WTC11 (cell line): Measurements from ENCODE around the gene TMTC2. TPM values are rescaled to one million over a fixed set of nuclear protein-coding genes. Genes with fewer than 3 reads are reported as not detected.

ENCODE experiments used
- ATAC-seq: fragments of 200-7000 bp; cut with Tn5 transposase; 2 replicates; pipeline ENCODE4 v1.10.0; 2021; ENCODE audit warnings: mild to moderate bottlenecking, moderate library complexity
- CTCF ChIA-PET: fragments of 300-600 bp; sonication (Branson Sonifier 250); formaldehyde crosslinking; loops from one replicate; lab custom pipeline; 2021; ENCODE audit warnings: antibody characterized with exemption; lab: Charles Lee
- POLR2A ChIA-PET: fragments of 350-600 bp; sonication (Branson Sonifier 250); formaldehyde crosslinking; loops from one replicate; lab custom pipeline; 2021; ENCODE audit warnings: antibody characterized with exemption; lab: Charles Lee
- DNase-seq: peaks from one replicate; pipeline ENCODE4 v3.0.0; 2021; ENCODE audit warnings: low spot score
- H3K27ac Mint-ChIP-seq: 2 replicates; pipeline ENCODE4 v1.8.0; 2021; ENCODE audit warnings: mixed read lengths
- H3K27me3 Mint-ChIP-seq: 2 replicates; pipeline ENCODE4 v1.8.0; 2021; ENCODE audit warnings: low read depth, mild to moderate bottlenecking, moderate library complexity, mixed read lengths
- H3K36me3 Mint-ChIP-seq: 2 replicates; pipeline ENCODE4 v1.8.0; 2021; ENCODE audit warnings: mixed read lengths
- H3K4me1 Mint-ChIP-seq: 2 replicates; pipeline ENCODE4 v1.8.0; 2022; ENCODE audit warnings: mixed read lengths
- H3K4me3 Mint-ChIP-seq: 2 replicates; pipeline ENCODE4 v1.8.0; 2021; ENCODE audit warnings: mild to moderate bottlenecking, moderate library complexity, mixed read lengths
- H3K9me3 Mint-ChIP-seq: 2 replicates; pipeline ENCODE4 v1.8.0; 2021; ENCODE audit warnings: mixed read lengths
- ATF1 ChIP-seq: sonication (generic); formaldehyde crosslinking; IDR thresholded peaks from 2 replicates; pipeline ENCODE4 v1.8.1; 2023; ENCODE audit warnings: mild to moderate bottlenecking, moderate library complexity, missing genetic modification reagents
- CDX4 ChIP-seq: fragments of 250-450 bp; sonication (Bioruptor Pico); IDR thresholded peaks from 2 replicates; pipeline ENCODE4 v1.9.0; 2021; ENCODE audit warnings: moderate library complexity, mild to moderate bottlenecking, inconsistent platforms, borderline replicate concordance
- NR3C1 ChIP-seq: sonication (generic); formaldehyde crosslinking; conservative IDR thresholded peaks from 2 replicates; pipeline ENCODE4 v1.8.1; 2023; ENCODE audit warnings: low read depth, mild to moderate bottlenecking, missing genetic modification reagents
- PREB ChIP-seq: sonication (generic); formaldehyde crosslinking; IDR thresholded peaks from 2 replicates; pipeline ENCODE4 v1.8.1; 2022; ENCODE audit warnings: mild to moderate bottlenecking, missing genetic modification reagents, moderate library complexity, borderline replicate concordance
- SMAD3 ChIP-seq: sonication (generic); formaldehyde crosslinking; IDR thresholded peaks from 2 replicates; pipeline ENCODE4 v1.8.0; 2022; ENCODE audit warnings: missing genetic modification reagents, mild to moderate bottlenecking, borderline replicate concordance
- SMAD4 ChIP-seq: sonication (generic); formaldehyde crosslinking; IDR thresholded peaks from 2 replicates; pipeline ENCODE4 v1.8.0; 2022; ENCODE audit warnings: mild to moderate bottlenecking, missing genetic modification reagents
- SP1 ChIP-seq: sonication (generic); formaldehyde crosslinking; conservative IDR thresholded peaks from 2 replicates; pipeline ENCODE4 v1.8.1; 2022; ENCODE audit warnings: missing genetic modification reagents
- ZNF317 ChIP-seq: sonication (generic); formaldehyde crosslinking; IDR thresholded peaks from 2 replicates; pipeline ENCODE4 v1.8.1; 2023; ENCODE audit warnings: low read depth, mild to moderate bottlenecking, moderate library complexity, missing genetic modification reagents, borderline replicate concordance
- ZNF423 ChIP-seq: fragments of 250-450 bp; sonication (Bioruptor Pico); IDR thresholded peaks from 2 replicates; pipeline ENCODE4 v2.1.2; 2022; ENCODE audit warnings: mild to moderate bottlenecking, moderate library complexity
- total RNA-seq: library from RNA; stranded (reverse); gene quantifications from 3 replicates; pipeline ENCODE4 v1.2.3, GENCODE V29; 2021
- TF ChIP-seq, protein P1 (sequence below): sonication (generic); formaldehyde crosslinking; IDR thresholded peaks from 2 replicates; pipeline ENCODE4 v1.8.1; 2022; ENCODE audit warnings: low read depth, missing genetic modification reagents, borderline replicate concordance
- TF ChIP-seq, protein P2 (sequence below): fragments of 250-450 bp; sonication (Bioruptor Pico); conservative IDR thresholded peaks from 2 replicates; pipeline ENCODE4 v1.9.0; 2021; ENCODE audit warnings: mild to moderate bottlenecking
- TF ChIP-seq, protein P3 (sequence below): fragments of 250-450 bp; sonication (Bioruptor Pico); IDR thresholded peaks from 2 replicates; pipeline ENCODE4 v1.8.0; 2021; ENCODE audit warnings: mild to moderate bottlenecking

TMTC2 gene
- total RNA-seq, 1 experiment from 2014 or later, result 6.4 TPM

DNA sequence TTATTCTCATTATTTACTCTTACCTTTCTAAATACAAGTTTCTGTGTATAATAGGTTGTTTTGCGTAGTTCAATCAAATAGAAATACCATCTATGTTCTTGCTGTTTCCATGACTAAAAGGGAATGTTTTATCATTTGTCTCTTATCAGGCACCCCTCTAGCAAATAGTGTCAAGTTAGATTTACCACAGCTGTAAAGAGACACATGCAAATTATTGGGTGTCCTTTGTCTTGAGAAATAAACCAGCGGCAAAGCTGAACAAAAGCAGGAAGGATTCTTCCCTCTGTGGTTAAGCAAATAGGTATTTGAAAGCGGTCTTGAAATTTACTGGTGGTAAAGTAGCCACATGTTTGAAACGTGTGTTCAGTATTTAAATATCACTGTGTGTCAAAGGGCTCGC is 405.9 kb downstream of the TMTC2 start:
- ChIA-PET POLR2A (no interaction called here), CTCF (no interaction called here)
- Mint-ChIP-seq H3K4me3 (no peak overlapping the region), H3K27ac (no peak overlapping the region; the same call in 1 of the 2 replicates), H3K9me3 (peaks cover 10% of the 10 kb centered on the region), H3K36me3 (peaks cover 4% of the 10 kb centered on the region), H3K4me1 (peaks cover 31% of the 10 kb centered on the region), H3K27me3 (no peaks in the 10 kb centered on the region)
- ATAC-seq (no peak), DNase-seq (no peak)
- TF ChIP-seq, protein P1, sequence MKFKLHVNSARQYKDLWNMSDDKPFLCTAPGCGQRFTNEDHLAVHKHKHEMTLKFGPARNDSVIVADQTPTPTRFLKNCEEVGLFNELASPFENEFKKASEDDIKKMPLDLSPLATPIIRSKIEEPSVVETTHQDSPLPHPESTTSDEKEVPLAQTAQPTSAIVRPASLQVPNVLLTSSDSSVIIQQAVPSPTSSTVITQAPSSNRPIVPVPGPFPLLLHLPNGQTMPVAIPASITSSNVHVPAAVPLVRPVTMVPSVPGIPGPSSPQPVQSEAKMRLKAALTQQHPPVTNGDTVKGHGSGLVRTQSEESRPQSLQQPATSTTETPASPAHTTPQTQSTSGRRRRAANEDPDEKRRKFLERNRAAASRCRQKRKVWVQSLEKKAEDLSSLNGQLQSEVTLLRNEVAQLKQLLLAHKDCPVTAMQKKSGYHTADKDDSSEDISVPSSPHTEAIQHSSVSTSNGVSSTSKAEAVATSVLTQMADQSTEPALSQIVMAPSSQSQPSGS, result no peak
- TF ChIP-seq ATF1 (CRISPR knock-in tag) (no peak), SMAD3 (CRISPR knock-in tag) (no peak), ZNF423 (no peak)
- TF ChIP-seq, protein P2, sequence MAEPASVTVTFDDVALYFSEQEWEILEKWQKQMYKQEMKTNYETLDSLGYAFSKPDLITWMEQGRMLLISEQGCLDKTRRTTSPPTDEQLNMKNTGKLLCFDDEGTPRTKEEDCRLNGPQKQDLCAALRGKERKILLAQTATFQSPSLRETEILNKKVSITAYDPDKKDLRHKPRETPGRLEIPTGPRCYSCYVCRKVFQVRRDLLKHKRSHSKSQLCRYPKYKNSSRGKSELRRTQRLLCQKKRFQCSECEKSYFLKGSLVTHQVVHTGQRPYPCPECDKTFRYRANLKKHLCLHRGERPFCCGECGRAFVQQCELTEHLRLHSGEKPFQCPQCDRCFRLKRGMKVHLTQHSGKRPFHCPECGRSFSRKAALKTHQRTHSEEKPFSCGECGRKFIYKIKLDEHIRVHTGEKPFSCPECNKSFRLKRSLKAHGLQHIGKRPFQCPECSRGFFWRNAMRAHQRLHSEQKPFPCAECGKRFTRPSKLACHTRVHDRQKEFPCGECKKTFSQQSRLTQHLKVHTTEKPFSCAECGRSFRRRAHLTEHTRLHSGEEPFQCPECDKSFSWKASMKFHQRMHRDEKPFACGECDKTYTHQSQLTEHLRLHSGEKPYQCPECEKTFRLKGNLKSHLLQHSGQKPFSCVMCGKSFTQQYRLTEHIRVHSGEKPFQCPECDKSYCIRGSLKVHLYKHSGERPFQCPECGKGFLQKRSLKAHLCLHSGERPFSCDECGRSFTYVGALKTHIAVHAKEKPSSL (CRISPR knock-in tag), result no peak

DNA sequence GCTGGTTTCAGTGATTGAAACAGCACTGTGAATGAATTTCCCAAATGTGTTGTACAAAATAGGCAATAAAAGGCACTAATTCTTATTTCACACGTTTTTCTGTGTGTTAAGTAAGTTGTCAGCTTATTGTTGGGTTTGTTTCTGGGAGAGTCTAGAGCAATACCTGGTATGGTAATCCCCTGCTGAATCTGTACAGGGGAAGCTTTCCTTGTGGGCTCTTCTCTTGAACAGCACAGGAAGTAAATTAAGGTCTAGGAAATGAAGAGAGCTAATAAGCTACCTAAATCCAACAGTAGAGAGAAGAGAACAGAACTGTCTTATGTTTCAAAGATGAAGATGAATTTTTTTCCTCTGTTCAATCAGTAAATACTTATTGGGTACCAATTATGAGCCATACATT is 406.7 kb downstream of the TMTC2 start:
- CTCF ChIA-PET, result no interaction called here
- no peak for ATAC-seq
- H3K36me3 Mint-ChIP-seq, result peaks cover 4% of the 10 kb centered on the region
- no peak for DNase-seq
- H3K27me3 Mint-ChIP-seq, result no peaks in the 10 kb centered on the region
- TF ChIP-seq, protein P3, sequence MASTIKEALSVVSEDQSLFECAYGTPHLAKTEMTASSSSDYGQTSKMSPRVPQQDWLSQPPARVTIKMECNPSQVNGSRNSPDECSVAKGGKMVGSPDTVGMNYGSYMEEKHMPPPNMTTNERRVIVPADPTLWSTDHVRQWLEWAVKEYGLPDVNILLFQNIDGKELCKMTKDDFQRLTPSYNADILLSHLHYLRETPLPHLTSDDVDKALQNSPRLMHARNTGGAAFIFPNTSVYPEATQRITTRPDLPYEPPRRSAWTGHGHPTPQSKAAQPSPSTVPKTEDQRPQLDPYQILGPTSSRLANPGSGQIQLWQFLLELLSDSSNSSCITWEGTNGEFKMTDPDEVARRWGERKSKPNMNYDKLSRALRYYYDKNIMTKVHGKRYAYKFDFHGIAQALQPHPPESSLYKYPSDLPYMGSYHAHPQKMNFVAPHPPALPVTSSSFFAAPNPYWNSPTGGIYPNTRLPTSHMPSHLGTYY (CRISPR knock-in tag), result no peak
- TF ChIP-seq SMAD4 (CRISPR knock-in tag) (no peak), SP1 (CRISPR knock-in tag) (no peak), NR3C1 (no peak), ZNF317 (CRISPR knock-in tag) (no peak), PREB (CRISPR knock-in tag) (no peak)
- TF ChIP-seq, protein P2 (CRISPR knock-in tag), result no peak
- peaks cover 9% of the 10 kb centered on the region; the same call in 1 of the 2 replicates for H3K9me3 Mint-ChIP-seq
- H3K4me1 Mint-ChIP-seq, result peaks cover 39% of the 10 kb centered on the region
- H3K4me3 Mint-ChIP-seq, result no peak overlapping the region
- POLR2A ChIA-PET, result no interaction called here
- H3K27ac Mint-ChIP-seq, result no peak overlapping the region

- H3K9me3 Mint-ChIP-seq, result peaks cover 9% of the 10 kb centered on the region; the same call in 1 of the 2 replicates
- POLR2A ChIA-PET, result interaction anchor here (0.7 kb wide), 1 partner anchor 276 kb away, joined by 3 read pairs; no protein-coding TSS in a partner anchor
- peaks cover 4% of the 10 kb centered on the region for H3K36me3 Mint-ChIP-seq
- DNase-seq, result no peak
- no peak overlapping the region for H3K27ac Mint-ChIP-seq
- ATAC-seq, result peak; percentile 39
- no peak overlapping the region for H3K4me3 Mint-ChIP-seq
- CTCF ChIA-PET, result no interaction called here
- H3K4me1 Mint-ChIP-seq, result peaks cover 23% of the 10 kb centered on the region
- H3K27me3 Mint-ChIP-seq, result no peaks in the 10 kb centered on the region
- no peak for TF ChIP-seq CDX4
These were observed 411.1 kb downstream of the TMTC2 start for GRCh38 chr12:83097643-83098342.
